Activated naive CD8-positive, alpha-beta T cell treated with anti-CD3 and anti-CD28 coated beads for 36 hours (primary cell): ENCODE measurements around the gene SPOPL. TPM values are rescaled to one million over a fixed set of nuclear protein-coding genes. Genes with fewer than 3 reads are reported as not detected.
"Not testable (repeated sequence)": the region's sequence is repeated elsewhere in the genome, so short reads cannot be mapped to it uniquely, and the experiment has no call there.

ENCODE experiments used
- DNase-seq: peaks from one replicate; pipeline ENCODE4 v3.0.0; 2021
- H3K27ac Mint-ChIP-seq: one replicate; pipeline ENCODE4 v1.8.0; 2022; ENCODE audit warnings: mild to moderate bottlenecking, moderate library complexity, mixed read lengths
- H3K27me3 Mint-ChIP-seq: one replicate; pipeline ENCODE4 v1.8.0; 2022; ENCODE audit warnings: mild to moderate bottlenecking, mixed read lengths
- H3K36me3 Mint-ChIP-seq: one replicate; pipeline ENCODE4 v1.8.0; 2021; ENCODE audit warnings: mild to moderate bottlenecking, mixed read lengths
- H3K4me1 Mint-ChIP-seq: one replicate; pipeline ENCODE4 v1.8.0; 2021; ENCODE audit warnings: mixed read lengths
- H3K4me3 Mint-ChIP-seq: one replicate; pipeline ENCODE4 v1.8.0; 2022; ENCODE audit warnings: mild to moderate bottlenecking, moderate library complexity, mixed read lengths
- H3K9me3 Mint-ChIP-seq: one replicate; pipeline ENCODE4 v1.8.0; 2022; ENCODE audit warnings: mixed read lengths
- total RNA-seq, 2 experiments: library from RNA; stranded (reverse); gene quantifications; one replicate each; pipeline ENCODE4 v1.2.3, GENCODE V29; 2021

The SPOPL gene
- total RNA-seq, 2 experiments from 2014 or later, result 14.3 to 14.6 TPM

DNA sequence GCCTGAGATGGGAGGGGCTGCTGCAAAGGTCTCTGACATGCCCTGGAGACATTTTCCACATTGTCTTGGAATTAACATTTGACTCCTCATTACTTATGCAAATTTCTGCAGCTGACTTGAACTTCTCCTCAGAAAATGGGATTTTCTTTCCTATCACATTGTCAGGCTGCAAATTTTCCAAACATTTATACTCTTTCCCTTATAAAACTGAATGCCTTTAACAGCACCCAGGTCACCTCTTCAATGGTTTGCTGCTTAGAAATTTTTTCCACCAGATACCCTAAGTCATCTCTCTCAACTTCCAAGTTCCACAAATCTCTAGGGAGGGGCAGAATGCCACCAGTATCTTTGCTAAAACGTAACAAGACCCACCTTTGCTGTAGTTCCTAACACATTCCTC is 22.8 kb downstream of the SPOPL start:
- Mint-ChIP-seq H3K4me1 (peaks cover 22% of the 10 kb centered on the region), H3K36me3 (peaks cover 35% of the 10 kb centered on the region), H3K9me3 (peaks cover 23% of the 10 kb centered on the region)
- H3K4me3 Mint-ChIP-seq, H3K27ac Mint-ChIP-seq, DNase-seq, H3K27me3 Mint-ChIP-seq: not testable (repeated sequence)

DNA sequence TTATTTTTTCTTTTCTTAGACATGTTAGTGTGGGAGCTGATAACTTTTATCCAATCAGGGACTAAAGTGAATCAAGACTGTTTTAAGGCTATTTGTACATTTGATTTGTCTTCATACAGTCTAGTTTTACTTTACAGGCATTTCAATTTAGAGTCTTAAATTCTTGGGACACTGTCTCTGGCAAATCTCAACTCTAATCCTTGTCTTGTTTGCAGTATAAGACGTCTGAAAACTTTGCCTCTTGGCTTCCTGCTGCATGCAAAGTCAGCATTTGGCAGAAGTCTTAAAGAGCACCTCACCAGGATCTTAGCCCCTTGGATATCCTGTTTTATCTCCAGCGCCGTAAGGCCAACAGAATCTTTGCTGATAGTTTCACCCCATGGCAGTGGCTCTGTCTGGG is 30.3 kb downstream of the SPOPL start:
- Mint-ChIP-seq H3K36me3 (peaks cover 17% of the 10 kb centered on the region), H3K27me3 (no peaks in the 10 kb centered on the region), H3K9me3 (peaks cover 6% of the 10 kb centered on the region), H3K4me1 (peaks cover 25% of the 10 kb centered on the region), H3K4me3 (no peak overlapping the region), H3K27ac (no peak overlapping the region)
- no peak for DNase-seq

DNA sequence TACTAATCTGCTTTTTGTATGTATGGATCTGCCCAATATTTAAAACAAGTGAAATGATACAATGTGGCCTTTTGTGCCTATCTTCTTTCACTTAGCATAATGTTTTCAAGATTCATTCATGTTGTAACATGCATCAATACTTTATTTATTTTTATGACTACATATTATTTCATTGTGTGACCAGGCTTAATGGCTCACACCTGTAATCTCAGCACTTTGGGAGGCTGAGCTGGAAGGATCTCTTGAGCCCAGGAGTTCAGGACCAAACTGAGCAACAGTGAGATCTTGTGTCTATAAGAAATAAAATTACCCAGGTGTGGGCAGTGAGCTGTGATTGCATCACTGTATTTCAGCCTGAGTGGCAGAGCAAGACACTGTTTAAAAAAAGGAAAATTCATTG is 33.2 kb downstream of the SPOPL start:
- Mint-ChIP-seq H3K36me3 (peaks cover 41% of the 10 kb centered on the region), H3K27ac (no peak overlapping the region), H3K9me3 (peaks cover 10% of the 10 kb centered on the region), H3K4me3 (no peak overlapping the region), H3K27me3 (no peaks in the 10 kb centered on the region), H3K4me1 (peaks cover 13% of the 10 kb centered on the region)
- DNase-seq, result no peak

DNA sequence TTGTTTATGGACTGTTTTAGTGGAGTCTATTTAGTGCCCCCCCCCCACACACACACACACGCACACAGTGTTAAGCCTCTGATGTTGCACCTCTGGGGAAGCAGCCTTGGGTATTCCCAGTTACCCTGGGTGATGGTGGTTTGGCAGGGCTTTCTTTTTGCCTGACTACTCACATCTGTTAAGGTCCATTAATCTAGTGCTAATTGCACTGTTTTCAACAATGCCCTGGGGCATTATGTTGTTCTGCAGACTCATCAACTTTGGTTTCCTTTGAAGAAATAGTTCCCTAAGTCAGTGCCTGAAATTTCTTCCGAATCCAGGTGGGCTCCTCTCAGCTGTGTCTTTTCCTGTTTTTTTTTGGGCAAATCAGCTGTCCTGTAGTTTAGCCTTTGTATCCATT is 34.7 kb downstream of the SPOPL start:
- H3K9me3 Mint-ChIP-seq, result peaks cover 12% of the 10 kb centered on the region
- no peak overlapping the region for H3K4me3 Mint-ChIP-seq
- H3K4me1 Mint-ChIP-seq, result peaks cover 5% of the 10 kb centered on the region
- no peaks in the 10 kb centered on the region for H3K27me3 Mint-ChIP-seq
- H3K27ac Mint-ChIP-seq, result no peak overlapping the region
- peaks cover 50% of the 10 kb centered on the region for H3K36me3 Mint-ChIP-seq
- no peak for DNase-seq

DNA sequence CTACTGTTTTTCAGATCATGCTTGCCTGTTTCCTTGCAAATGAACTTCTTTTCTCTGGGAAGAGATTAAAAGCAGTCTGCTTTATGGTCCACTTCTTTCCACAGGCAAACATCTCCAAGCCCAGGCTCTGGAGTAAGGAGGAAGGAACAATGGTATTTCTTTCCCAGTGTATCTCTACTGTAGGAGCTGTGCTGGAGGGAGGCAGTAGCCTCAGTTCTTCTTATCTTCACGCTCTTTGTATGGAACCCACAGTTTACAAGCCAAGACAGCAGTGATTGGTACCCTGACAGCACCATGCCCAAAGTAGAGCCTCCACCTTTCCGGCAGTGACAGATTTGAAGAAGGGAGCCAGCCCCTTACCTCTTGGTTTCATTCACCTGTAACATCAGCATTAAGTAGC is 35.2 kb downstream of the SPOPL start:
- Mint-ChIP-seq H3K27me3 (no peaks in the 10 kb centered on the region), H3K4me1 (peaks cover 6% of the 10 kb centered on the region), H3K36me3 (peaks cover 54% of the 10 kb centered on the region), H3K27ac (no peak overlapping the region), H3K4me3 (no peak overlapping the region), H3K9me3 (peaks cover 15% of the 10 kb centered on the region)
- no peak for DNase-seq

DNA sequence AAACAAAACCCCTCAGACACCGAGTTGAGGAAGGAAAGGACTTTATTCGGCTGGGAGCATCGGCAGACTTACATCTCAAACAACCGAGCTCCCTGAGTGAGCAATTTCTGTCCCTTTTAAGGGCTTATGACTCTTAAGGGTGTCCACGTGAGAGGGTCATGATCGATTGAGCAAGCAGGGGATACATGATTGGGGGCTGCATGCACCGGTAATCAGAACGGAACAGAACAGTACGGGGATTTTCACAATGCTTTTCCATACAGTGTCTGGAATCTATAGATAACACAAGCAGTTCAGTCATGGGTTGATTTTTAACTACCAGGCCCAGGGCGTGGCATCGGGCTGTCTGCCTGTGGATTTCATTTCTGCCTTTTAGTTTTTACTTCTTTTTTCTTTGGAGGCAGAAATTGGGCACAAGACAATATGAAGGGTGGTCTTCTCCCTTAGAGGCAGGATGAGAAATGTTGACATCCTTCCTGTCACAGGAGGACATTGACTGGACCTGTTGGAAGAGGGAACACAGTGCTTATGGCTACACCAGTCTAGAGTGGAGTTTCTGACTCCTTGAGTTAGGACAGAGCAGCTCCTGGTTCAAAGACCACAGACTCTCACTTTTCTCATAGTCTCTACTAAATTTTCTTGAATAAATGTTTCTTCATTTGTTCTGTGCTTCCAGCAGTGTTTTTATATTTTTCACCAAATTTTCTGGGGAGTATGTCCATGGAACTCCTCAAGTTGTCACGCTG is 35.8 kb downstream of the SPOPL start:
- H3K36me3 Mint-ChIP-seq, result peaks cover 59% of the 10 kb centered on the region
- no peak overlapping the region for H3K4me3 Mint-ChIP-seq
- no peaks in the 10 kb centered on the region for H3K27me3 Mint-ChIP-seq

DNA sequence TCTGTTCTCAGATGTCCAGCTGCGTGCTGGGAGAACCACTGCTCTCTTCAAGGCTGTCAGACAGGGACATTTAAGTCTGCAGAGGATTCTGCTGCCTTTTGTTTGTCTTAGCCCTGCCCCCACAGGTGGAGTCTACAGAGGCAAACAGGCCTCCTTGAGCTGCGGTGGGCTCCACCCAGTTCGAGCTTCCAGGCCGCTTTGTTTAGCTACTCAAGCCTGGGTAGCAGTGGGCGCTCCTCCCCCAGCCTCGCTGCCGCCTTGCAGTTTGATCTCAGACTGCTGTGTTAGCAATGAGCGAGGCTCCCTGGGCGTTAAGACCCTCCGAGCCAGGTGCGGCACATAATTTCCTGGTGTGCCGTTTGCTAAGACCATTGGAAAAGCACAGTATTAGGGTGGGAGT is 42.6 kb downstream of the SPOPL start:
- peaks cover 47% of the 10 kb centered on the region for H3K36me3 Mint-ChIP-seq
- H3K27ac Mint-ChIP-seq, DNase-seq, H3K27me3 Mint-ChIP-seq, H3K4me3 Mint-ChIP-seq: not testable (repeated sequence)
- H3K4me1 Mint-ChIP-seq, result peaks cover 12% of the 10 kb centered on the region
- peaks cover 14% of the 10 kb centered on the region for H3K9me3 Mint-ChIP-seq

More for the DNA sequence above, 35.8 kb downstream of the SPOPL start:
- no peak overlapping the region for H3K27ac Mint-ChIP-seq
- no peak for DNase-seq
- peaks cover 19% of the 10 kb centered on the region for H3K9me3 Mint-ChIP-seq
- H3K4me1 Mint-ChIP-seq, result peaks cover 10% of the 10 kb centered on the region

DNA sequence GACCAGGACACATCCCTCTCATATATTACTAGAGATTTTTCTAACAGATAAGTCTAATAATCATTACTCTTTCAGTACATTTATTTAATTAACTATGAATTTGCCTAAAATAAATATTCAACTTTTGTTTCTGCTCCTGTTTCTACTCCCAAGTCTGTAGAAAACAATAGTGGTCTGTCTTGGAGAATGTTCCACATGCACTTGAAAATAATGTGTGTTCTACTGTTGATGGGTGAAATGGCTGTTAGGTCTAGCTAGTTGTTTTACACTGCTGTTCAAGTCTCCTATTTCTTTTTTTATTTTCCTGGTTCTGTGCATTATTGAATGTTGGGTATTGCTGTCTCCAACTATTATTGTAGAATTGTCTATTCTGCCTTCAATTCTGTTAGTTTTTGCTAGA is 47.2 kb downstream of the SPOPL start:
- Mint-ChIP-seq H3K4me3 (no peak overlapping the region), H3K36me3 (peaks cover 33% of the 10 kb centered on the region), H3K9me3 (peaks cover 1% of the 10 kb centered on the region), H3K4me1 (peaks cover 5% of the 10 kb centered on the region), H3K27ac (no peak overlapping the region), H3K27me3 (no peaks in the 10 kb centered on the region)
- DNase-seq, result no peak

DNA sequence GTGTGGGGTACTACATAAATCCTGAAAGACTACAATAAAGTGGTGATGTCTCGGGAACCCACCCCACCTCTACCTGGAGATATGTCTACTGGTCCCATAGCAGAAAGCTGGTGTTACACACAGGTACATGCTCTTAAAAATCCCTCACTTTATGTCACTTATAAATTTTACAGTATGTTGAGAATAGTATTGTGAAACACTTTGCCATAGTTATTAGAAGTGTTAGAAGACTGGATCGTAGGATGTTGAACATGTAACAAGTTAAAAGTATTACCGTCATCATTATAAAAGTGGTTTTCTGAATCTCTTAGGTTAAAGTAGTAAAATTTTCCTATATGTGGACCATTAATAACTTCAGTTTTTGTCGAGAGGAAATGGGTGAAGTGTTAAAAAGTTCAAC is 48.6 kb downstream of the SPOPL start:
- Mint-ChIP-seq H3K36me3 (peaks cover 32% of the 10 kb centered on the region), H3K4me3 (no peak overlapping the region), H3K4me1 (no peaks in the 10 kb centered on the region), H3K9me3 (no peaks in the 10 kb centered on the region), H3K27me3 (no peaks in the 10 kb centered on the region), H3K27ac (no peak overlapping the region)
- DNase-seq, result no peak

DNA sequence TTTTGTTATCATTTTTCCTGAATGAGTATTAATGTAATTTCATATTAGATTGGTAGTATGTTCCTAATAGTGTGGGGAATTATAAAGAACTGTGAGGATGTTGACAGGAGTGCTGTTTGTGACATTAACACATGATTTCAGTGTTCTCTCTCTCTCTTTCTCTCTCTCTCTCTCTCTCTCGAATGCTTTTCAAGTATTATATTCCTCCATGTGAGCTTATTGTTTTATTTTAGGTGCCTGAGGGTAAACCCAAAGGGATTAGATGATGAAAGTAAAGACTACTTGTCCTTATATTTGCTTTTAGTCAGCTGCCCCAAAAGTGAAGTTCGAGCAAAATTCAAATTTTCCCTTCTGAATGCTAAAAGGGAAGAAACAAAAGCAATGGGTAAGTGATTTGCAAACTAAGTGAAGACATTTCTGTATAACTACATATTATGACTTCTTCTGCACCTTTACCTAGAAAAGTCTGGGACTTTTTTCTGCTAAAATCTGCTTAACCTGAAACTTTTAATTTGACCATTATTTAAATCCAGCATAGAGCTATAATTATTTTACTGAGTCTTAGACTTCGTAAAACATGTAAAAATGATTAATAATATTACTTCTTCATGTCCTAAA is 49.2 kb downstream of the SPOPL start:
- Mint-ChIP-seq H3K9me3 (no peaks in the 10 kb centered on the region), H3K4me3 (no peak overlapping the region), H3K4me1 (no peaks in the 10 kb centered on the region), H3K36me3 (peaks cover 33% of the 10 kb centered on the region), H3K27me3 (no peaks in the 10 kb centered on the region), H3K27ac (no peak overlapping the region)
- DNase-seq, result no peak

DNA sequence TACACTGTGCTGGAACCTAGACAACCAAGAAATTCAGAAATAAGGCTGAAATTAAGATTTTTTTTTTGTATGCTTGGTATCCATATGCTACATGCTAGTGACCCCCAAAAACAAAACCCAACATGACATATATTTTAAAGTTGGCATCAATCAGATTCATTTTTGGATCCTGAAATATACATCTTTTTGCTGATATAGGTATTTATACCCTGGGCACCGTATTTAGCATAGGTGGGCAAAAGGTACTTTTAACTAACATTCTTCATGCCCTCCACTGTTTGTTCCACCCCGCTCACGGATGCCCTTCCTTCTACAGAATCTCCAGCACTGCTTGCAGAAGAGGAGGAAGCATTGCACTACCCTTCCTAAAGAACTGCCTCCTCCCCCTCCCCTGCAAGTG is 52.6 kb downstream of the SPOPL start:
- H3K9me3 Mint-ChIP-seq, result no peaks in the 10 kb centered on the region
- peaks cover 43% of the 10 kb centered on the region for H3K36me3 Mint-ChIP-seq
- H3K4me3 Mint-ChIP-seq, result no peak overlapping the region
- no peaks in the 10 kb centered on the region for H3K27me3 Mint-ChIP-seq
- no peak for DNase-seq
- H3K27ac Mint-ChIP-seq, result no peak overlapping the region
- no peaks in the 10 kb centered on the region for H3K4me1 Mint-ChIP-seq

DNA sequence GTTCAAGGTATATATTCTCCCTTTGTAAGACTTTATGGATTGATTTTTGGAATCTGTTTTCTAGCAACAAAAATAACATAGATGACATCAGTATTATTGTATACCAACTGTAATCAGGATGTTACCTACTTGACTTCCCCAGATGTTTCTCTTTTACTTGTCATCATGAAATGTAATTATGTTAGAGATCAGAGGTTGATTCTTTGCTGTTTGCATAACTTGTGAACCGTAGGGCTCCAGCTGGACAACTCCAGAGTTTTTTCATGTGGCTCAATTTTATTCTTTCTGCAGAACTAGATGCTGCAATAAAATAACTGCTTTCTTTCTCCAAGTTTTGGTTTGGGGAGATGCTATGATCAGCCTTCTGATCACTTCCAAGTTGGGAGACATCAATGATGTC is 58.1 kb downstream of the SPOPL start:
- Mint-ChIP-seq H3K27ac (no peak overlapping the region), H3K27me3 (no peaks in the 10 kb centered on the region), H3K4me1 (no peaks in the 10 kb centered on the region), H3K36me3 (peaks cover 44% of the 10 kb centered on the region), H3K4me3 (no peak overlapping the region), H3K9me3 (no peaks in the 10 kb centered on the region)
- DNase-seq, result no peak

DNA sequence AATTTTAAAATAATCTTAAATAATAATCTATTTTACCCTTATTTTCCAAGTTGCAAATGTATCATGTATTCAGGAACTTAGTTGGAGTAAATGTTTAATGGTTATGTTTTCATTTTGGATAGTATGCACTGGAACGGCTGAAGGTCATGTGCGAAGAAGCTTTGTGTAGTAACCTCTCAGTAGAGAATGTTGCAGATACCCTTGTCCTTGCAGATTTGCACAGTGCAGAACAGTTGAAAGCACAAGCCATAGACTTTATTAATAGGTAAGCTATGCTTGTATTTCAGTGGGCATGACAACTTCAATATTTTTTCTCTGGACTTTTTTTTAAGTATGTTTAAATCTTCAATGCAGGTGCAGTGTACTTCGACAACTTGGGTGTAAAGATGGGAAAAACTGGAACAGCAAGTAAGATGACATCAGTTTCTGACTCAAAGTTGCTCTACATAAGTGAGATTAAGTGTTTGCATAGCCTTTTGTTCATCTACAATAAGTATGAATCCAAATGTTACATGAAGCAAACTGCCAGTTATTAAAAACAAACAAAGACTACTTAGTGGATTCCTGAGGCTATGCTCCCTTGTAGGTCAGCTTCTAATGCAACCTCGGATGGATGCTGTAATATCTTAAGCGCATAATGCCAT is 63.1 kb downstream of the SPOPL start:
- peaks cover 34% of the 10 kb centered on the region for H3K36me3 Mint-ChIP-seq
- no peak overlapping the region for H3K4me3 Mint-ChIP-seq
- DNase-seq, result no peak
- H3K4me1 Mint-ChIP-seq, result no peaks in the 10 kb centered on the region
- H3K27me3 Mint-ChIP-seq, result no peaks in the 10 kb centered on the region
- no peak overlapping the region for H3K27ac Mint-ChIP-seq
- no peaks in the 10 kb centered on the region for H3K9me3 Mint-ChIP-seq

DNA sequence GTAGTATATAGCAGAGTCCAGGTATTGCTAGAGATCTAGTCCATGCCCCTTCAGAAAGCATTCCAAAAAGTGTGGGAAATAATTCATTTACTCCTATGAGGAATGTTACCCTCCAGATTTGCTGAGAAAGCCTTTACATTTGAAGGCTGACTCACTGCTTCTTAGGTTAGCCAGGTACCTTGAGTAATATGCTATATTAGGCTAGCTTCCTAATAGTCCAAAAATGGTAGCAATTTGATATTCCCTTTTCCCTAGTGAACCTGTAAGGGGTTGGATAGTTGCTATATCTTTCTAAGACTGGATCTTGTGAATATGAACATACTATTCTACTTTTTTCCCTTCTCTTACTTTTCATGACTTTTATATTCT is 63.6 kb downstream of the SPOPL start:
- no peak overlapping the region for H3K27ac Mint-ChIP-seq
- H3K4me3 Mint-ChIP-seq, result no peak overlapping the region
- H3K36me3 Mint-ChIP-seq, result peaks cover 35% of the 10 kb centered on the region

DNA sequence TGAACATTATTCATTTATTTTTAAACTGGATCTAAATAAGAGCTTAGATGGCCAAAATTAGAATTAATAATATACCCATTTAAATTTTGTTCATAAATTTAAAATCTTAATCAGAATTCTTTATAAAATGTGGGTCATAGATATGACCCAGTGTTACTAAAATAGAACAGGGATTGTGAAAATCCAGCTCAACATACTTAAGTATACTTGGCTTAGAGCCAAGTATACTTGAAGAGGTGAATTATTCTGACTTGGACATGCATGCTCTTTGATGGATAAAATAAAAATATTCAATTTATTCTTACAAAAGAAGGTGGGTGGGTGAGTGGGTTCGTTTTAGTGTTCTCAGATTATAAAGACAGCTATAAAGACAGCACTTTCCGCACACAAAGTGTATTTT is 70.7 kb downstream of the SPOPL start:
- Mint-ChIP-seq H3K27me3 (no peaks in the 10 kb centered on the region), H3K27ac (no peak overlapping the region), H3K36me3 (peaks cover 49% of the 10 kb centered on the region), H3K4me1 (no peaks in the 10 kb centered on the region), H3K9me3 (peaks cover 7% of the 10 kb centered on the region), H3K4me3 (no peak overlapping the region)
- DNase-seq, result no peak

More for the DNA sequence above, 63.6 kb downstream of the SPOPL start:
- Mint-ChIP-seq H3K27me3 (no peaks in the 10 kb centered on the region), H3K4me1 (no peaks in the 10 kb centered on the region), H3K9me3 (no peaks in the 10 kb centered on the region)
- no peak for DNase-seq

DNA sequence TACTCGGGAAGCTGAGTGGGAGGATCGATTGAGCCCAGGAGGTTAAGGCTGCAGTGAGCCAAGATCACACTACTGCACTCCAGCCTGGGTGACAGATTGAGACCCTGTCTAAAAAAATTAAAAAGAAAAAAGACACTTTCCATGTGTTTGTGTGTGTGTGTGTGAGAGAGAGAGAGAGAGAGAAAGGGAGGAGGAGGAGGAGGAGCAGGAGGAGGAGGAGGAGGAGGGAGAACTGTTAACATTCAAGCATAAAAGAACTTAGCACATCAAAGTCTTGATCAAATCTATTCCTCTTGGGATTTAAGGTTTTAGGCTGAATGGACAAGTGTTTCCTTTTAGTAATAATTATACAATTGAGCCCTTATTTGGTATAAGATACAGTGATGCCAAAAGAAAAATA is 75.5 kb downstream of the SPOPL start:
- H3K4me3 Mint-ChIP-seq, result no peak overlapping the region
- H3K9me3 Mint-ChIP-seq, result peaks cover 15% of the 10 kb centered on the region
- H3K36me3 Mint-ChIP-seq, result peaks cover 63% of the 10 kb centered on the region
- no peaks in the 10 kb centered on the region for H3K27me3 Mint-ChIP-seq
- no peaks in the 10 kb centered on the region for H3K4me1 Mint-ChIP-seq
- no peak overlapping the region for H3K27ac Mint-ChIP-seq
- DNase-seq, result no peak
